ENCODE results near the gene TRPC4AP.
"Not testable (repeated sequence)": the region's sequence is repeated elsewhere in the genome, so short reads cannot be mapped to it uniquely, and the experiment has no call there.

Gene TRPC4AP

GRCh38 chr20:35052616-35053015 lies 40.0 kb downstream of the TRPC4AP start:
- not testable (repeated sequence) for DNase-seq

GRCh38 chr20:35049776-35050352 lies 42.7 kb downstream of the TRPC4AP start:
- no peak for DNase-seq

- DNase-seq = no peak
Observed at GRCh38 chr20:35048739-35049138, 43.9 kb downstream of the TRPC4AP start.

- DNase-seq = no peak
Observed at GRCh38 chr20:35042268-35042667, 50.3 kb downstream of the TRPC4AP start.

GRCh38 chr20:35040646-35041045 lies 52.0 kb downstream of the TRPC4AP start:
- DNase-seq = no peak

- no peak for DNase-seq
Observed at GRCh38 chr20:35039846-35040489, 52.6 kb downstream of the TRPC4AP start.

- no peak for DNase-seq
Observed at GRCh38 chr20:35039146-35039545, 53.5 kb downstream of the TRPC4AP start.

GRCh38 chr20:35034145-35034544 lies 58.5 kb downstream of the TRPC4AP start:
- DNase-seq = no peak

- DNase-seq = no peak
Observed at GRCh38 chr20:35030136-35030535, 62.5 kb downstream of the TRPC4AP start.

GRCh38 chr20:35027301-35027700 lies 65.3 kb downstream of the TRPC4AP start:
- DNase-seq = no peak

GRCh38 chr20:35025116-35025515 lies 67.5 kb downstream of the TRPC4AP start:
- no peak for DNase-seq

GRCh38 chr20:35023624-35024023 lies 69.0 kb downstream of the TRPC4AP start:
- no peak for DNase-seq

GRCh38 chr20:35021831-35022230 lies 70.8 kb downstream of the TRPC4AP start:
- no peak for DNase-seq

GRCh38 chr20:35021063-35021462 lies 71.5 kb downstream of the TRPC4AP start:
- no peak for DNase-seq

GRCh38 chr20:35020108-35020928 lies 72.3 kb downstream of the TRPC4AP start:
- DNase-seq = no peak

GRCh38 chr20:35018590-35019371 lies 73.8 kb downstream of the TRPC4AP start:
- no peak for DNase-seq

- no peak for DNase-seq
Observed at GRCh38 chr20:35017099-35017835, 75.3 kb downstream of the TRPC4AP start.

- no peak for DNase-seq
Observed at GRCh38 chr20:35015863-35016193, 76.8 kb downstream of the TRPC4AP start.

GRCh38 chr20:35014537-35014936 lies 78.1 kb downstream of the TRPC4AP start:
- DNase-seq = no peak

GRCh38 chr20:35013421-35014411 lies 78.9 kb downstream of the TRPC4AP start:
- no peak for DNase-seq

Data from activated T-cell treated with anti-CD3 and anti-CD28 coated beads for 4 hours (primary cell).